Thyroid gland (tissue), 4 donors: ENCODE data around the gene SMIM27. TPM values are rescaled to one million over a fixed set of nuclear protein-coding genes. Genes with fewer than 3 reads are reported as not detected.
"Not testable (repeated sequence)": the region's sequence is repeated elsewhere in the genome, so short reads cannot be mapped to it uniquely, and the experiment has no call there.

Experiments
- DNase-seq, 2 donors: peaks; one replicate each; pipeline ENCODE4 v3.0.0-alpha.2; 2019
- H3K27ac ChIP-seq, 3 donors: fragments of 200-600 bp; sonication (generic); 1 replicate in 2 of 3; 2 replicates in 1 of 3; pipeline ENCODE4 v1.5.1; 2016 to 2019; ENCODE audit warnings: mild to moderate bottlenecking in 1 of 3, moderate library complexity in 1 of 3
- H3K27me3 ChIP-seq: fragments of 200-600 bp; sonication (generic); one replicate; pipeline ENCODE4 v1.5.1; 2019
- H3K36me3 ChIP-seq, 2 donors: fragments of 200-600 bp; sonication (generic); one replicate each; pipeline ENCODE4 v1.5.1; 2016 to 2019
- H3K4me1 ChIP-seq, 2 donors: fragments of 200-600 bp; sonication (generic); one replicate each; pipeline ENCODE4 v1.5.1; 2017 to 2019
- H3K4me3 ChIP-seq, 3 donors: fragments of 200-600 bp; sonication (generic); replicated peaks in 1 of 3; 1 replicate in 2 of 3; 2 replicates in 1 of 3; pipeline ENCODE4 v1.5.1; 2016; ENCODE audit warnings: mild to moderate bottlenecking in 1 of 3
- H3K9me3 ChIP-seq: fragments of 200-600 bp; sonication (generic); one replicate; pipeline ENCODE4 v1.5.1; 2017
- CTCF ChIP-seq, 6 experiments: fragments of 200-600 bp in 3 of 6; fragments of 450-650 bp in 3 of 6; sonication (generic) in 3 of 6; IDR thresholded peaks; one replicate each; pipeline ENCODE4 v1.5.1; 2016 to 2019; ENCODE audit warnings: antibody characterized with exemption in 6 of 6, mild to moderate bottlenecking in 2 of 6, inconsistent platforms in 1 of 6, moderate library complexity in 1 of 6
- POLR2A ChIP-seq, 2 donors: fragments of 450-650 bp; IDR thresholded peaks; one replicate each; pipeline ENCODE4 v1.6.1; 2017; ENCODE audit warnings: antibody characterized with exemption in 2 of 2, mild to moderate bottlenecking in 2 of 2, moderate library complexity in 1 of 2
- WGBS, 2 donors: methylation state at CpG; one replicate each; pipeline ENCODE4 v1.1.5; 2017; 5-methylcytosine and 5-hydroxymethylcytosine counted together
- intact Hi-C: fragments of 100-400 bp; cut with DNase I; formaldehyde crosslinking; loops from one replicate; pipeline ENCODE4 v1.15.1; 2023
- total RNA-seq, 4 donors: library from RNA; depleted of rRNA; stranded (reverse); fragments of >200 nt; gene quantifications; one replicate each; pipeline ENCODE4 v1.2.3, GENCODE V29; 2016

SMIM27 gene
- total RNA-seq, 4 donors from 2014 or later, result 1.3 to 23.9 (median 9.9) TPM

- H3K27me3 ChIP-seq, result no peaks in the 10 kb centered on the region
- no peak overlapping the region for H3K27ac ChIP-seq
- peaks cover 0 to 6% of the 10 kb centered on the region in 2 donors for H3K4me1 ChIP-seq
- H3K4me3 ChIP-seq, result no peak overlapping the region
- WGBS, 2 donors, result 91 to 92% methylated on average over 1 of the region's 1 CpG
- no peaks in the 10 kb centered on the region for H3K36me3 ChIP-seq
- no peaks in the 10 kb centered on the region for H3K9me3 ChIP-seq
- no peak for DNase-seq
- intact Hi-C loops, result no loop called here
- TF ChIP-seq CTCF (IDR thresholded peaks at IDR 0.05), result no peak
- no peak for TF ChIP-seq POLR2A (IDR thresholded peaks at IDR 0.05)
These were observed 33.9 kb upstream of the SMIM27 start for GRCh38 chr9:32518276-32518675.

- intact Hi-C loops, result no loop called here
- no peak overlapping the region for H3K27ac ChIP-seq
- no peaks in the 10 kb centered on the region for H3K27me3 ChIP-seq
- no peaks in the 10 kb centered on the region for H3K36me3 ChIP-seq
- DNase-seq, result no peak
- H3K4me3 ChIP-seq, result no peak overlapping the region
- TF ChIP-seq CTCF (IDR thresholded peaks at IDR 0.05) (no peak), POLR2A (IDR thresholded peaks at IDR 0.05) (no peak)
- 86 to 89% methylated on average over 1 of the region's 1 CpG for WGBS, 2 donors
- peaks cover 0 to 23% of the 10 kb centered on the region in 2 donors for H3K4me1 ChIP-seq
- H3K9me3 ChIP-seq, result no peaks in the 10 kb centered on the region
These were observed 28.2 kb upstream of the SMIM27 start for GRCh38 chr9:32523910-32524309.

- H3K36me3 ChIP-seq, intact Hi-C loops, H3K27me3 ChIP-seq, H3K4me3 ChIP-seq, H3K27ac ChIP-seq, H3K9me3 ChIP-seq, DNase-seq: not testable (repeated sequence)
- H3K4me1 ChIP-seq, result peaks cover 0 to 23% of the 10 kb centered on the region in 2 donors
- 93 to 96% methylated on average over 11 of the region's 11 CpGs for WGBS, 2 donors
These were observed 27.6 kb upstream of the SMIM27 start for GRCh38 chr9:32524558-32524891.

GRCh38 chr9:32524892-32525708 is 27.0 kb upstream of the SMIM27 start:
- H3K4me3 ChIP-seq, result peak overlapping the region; percentile 32 to 35 (median 32)
- DNase-seq, result peak; percentile 20 to 21
- H3K4me1 ChIP-seq, result peaks cover 0 to 23% of the 10 kb centered on the region in 2 donors
- intact Hi-C loops, result loop anchor here (5.0 kb wide), 2 partner anchors 57 to 148 kb away; no protein-coding TSS in a partner anchor
- WGBS, 2 donors, result 37 to 38% methylated on average over 22 of the region's 22 CpGs
- H3K27me3 ChIP-seq, result no peaks in the 10 kb centered on the region
- H3K36me3 ChIP-seq, result no peaks in the 10 kb centered on the region
- H3K27ac ChIP-seq, result peak overlapping the region in 2 of 3 donors; percentile 78 to 95
- no peaks in the 10 kb centered on the region for H3K9me3 ChIP-seq
- TF ChIP-seq CTCF (IDR thresholded peaks at IDR 0.05) (no peak), POLR2A (IDR thresholded peaks at IDR 0.05) (no peak)

GRCh38 chr9:32525709-32526030 is 26.5 kb upstream of the SMIM27 start:
- Histone ChIP-seq H3K4me3 (peak overlapping the region; percentile 32 to 35 (median 32)), H3K27me3 (no peaks in the 10 kb centered on the region), H3K4me1 (peaks cover 0 to 23% of the 10 kb centered on the region in 2 donors), H3K27ac (peak overlapping the region; percentile 66 to 95 (median 78)), H3K9me3 (no peaks in the 10 kb centered on the region), H3K36me3 (no peaks in the 10 kb centered on the region)
- intact Hi-C loops, result loop anchor here (5.0 kb wide), 2 partner anchors 57 to 148 kb away; no protein-coding TSS in a partner anchor
- 0 to 1% methylated on average over 4 of the region's 4 CpGs for WGBS, 2 donors
- DNase-seq, result no peak
- TF ChIP-seq CTCF (IDR thresholded peaks at IDR 0.05) (no peak), POLR2A (IDR thresholded peaks at IDR 0.05) (no peak)
